ENCODE data around the gene CINP. TPM values are rescaled to one million over a fixed set of nuclear protein-coding genes. Genes with fewer than 3 reads are reported as not detected.

The CINP gene
- total and polyA plus RNA-seq, 2 experiments from 2014 or later: 54.0 to 63.1 TPM

- 0 out of 2 replicates have a peak, but pooled peaks cover 3% of the 10 kb centered on the region for H3K36me3 ChIP-seq (ENCODE audit: insufficient read depth)
- H3K4me1 ChIP-seq (ENCODE audit: insufficient read depth): no peaks in the 10 kb centered on the region
- ATAC-seq (no peak), DNase-seq (ENCODE audit: low spot score) (no peak)
- Mint-ChIP-seq H3K36me3 (ENCODE audit: low read depth) (no peaks in the 10 kb centered on the region), H3K4me3 (no peak overlapping the region), H3K27ac (no peak overlapping the region), H3K27me3 (ENCODE audit: insufficient read depth, low read depth, poor library complexity) (peaks cover 4% of the 10 kb centered on the region), H3K9me3 (no peaks in the 10 kb centered on the region), H3K4me1 (peaks cover 5% of the 10 kb centered on the region; the same call in 2 of the 3 replicates)
- H2AFZ ChIP-seq: no peak overlapping the region
- no peaks in the 10 kb centered on the region for H3K27me3 ChIP-seq (ENCODE audit: insufficient read depth)
- H3K4me2 ChIP-seq: no peak overlapping the region
- TF ChIP-seq POLR2AphosphoS5 (IDR thresholded peaks at IDR 0.05; ENCODE audit: low read depth): no peak
- no peak for TF ChIP-seq NANOG (IDR thresholded peaks at IDR 0.05; ENCODE audit: borderline replicate concordance)
- no peak for TF ChIP-seq ZNF331 (CRISPR knock-in tag; IDR thresholded peaks at IDR 0.05; ENCODE audit: low read depth)
- no peak for TF ChIP-seq EZH2phosphoT487 (IDR thresholded peaks at IDR 0.05; ENCODE audit: unreplicated experiment)
- TF ChIP-seq, protein P1, sequence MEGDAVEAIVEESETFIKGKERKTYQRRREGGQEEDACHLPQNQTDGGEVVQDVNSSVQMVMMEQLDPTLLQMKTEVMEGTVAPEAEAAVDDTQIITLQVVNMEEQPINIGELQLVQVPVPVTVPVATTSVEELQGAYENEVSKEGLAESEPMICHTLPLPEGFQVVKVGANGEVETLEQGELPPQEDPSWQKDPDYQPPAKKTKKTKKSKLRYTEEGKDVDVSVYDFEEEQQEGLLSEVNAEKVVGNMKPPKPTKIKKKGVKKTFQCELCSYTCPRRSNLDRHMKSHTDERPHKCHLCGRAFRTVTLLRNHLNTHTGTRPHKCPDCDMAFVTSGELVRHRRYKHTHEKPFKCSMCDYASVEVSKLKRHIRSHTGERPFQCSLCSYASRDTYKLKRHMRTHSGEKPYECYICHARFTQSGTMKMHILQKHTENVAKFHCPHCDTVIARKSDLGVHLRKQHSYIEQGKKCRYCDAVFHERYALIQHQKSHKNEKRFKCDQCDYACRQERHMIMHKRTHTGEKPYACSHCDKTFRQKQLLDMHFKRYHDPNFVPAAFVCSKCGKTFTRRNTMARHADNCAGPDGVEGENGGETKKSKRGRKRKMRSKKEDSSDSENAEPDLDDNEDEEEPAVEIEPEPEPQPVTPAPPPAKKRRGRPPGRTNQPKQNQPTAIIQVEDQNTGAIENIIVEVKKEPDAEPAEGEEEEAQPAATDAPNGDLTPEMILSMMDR (conservative IDR thresholded peaks at IDR 0.05; ENCODE audit: low read depth in 2 of 2): no peak
- TF ChIP-seq STAT1 (IDR thresholded peaks at IDR 0.05; ENCODE audit: unreplicated experiment): no peak
- TF ChIP-seq REST (IDR thresholded peaks at IDR 0.05; ENCODE audit: unreplicated experiment): no peak
- no peak for TF ChIP-seq JUNB (IDR thresholded peaks at IDR 0.05; ENCODE audit: unreplicated experiment)
- H3K4me3 ChIP-seq: no peak overlapping the region
- H3K9me2 ChIP-seq (ENCODE audit: insufficient read depth): no peaks in the 10 kb centered on the region
- H3K79me2 ChIP-seq (replicated peaks; ENCODE audit: insufficient read depth): 0 out of 2 replicates have a peak, but pooled peaks cover 15% of the 10 kb centered on the region
- no peak overlapping the region for H3K27ac ChIP-seq (ENCODE audit: low read depth)
- H3F3A ChIP-seq (replicated peaks; ENCODE audit: low read depth): no peaks in the 10 kb centered on the region
- H4K20me1 ChIP-seq (replicated peaks; ENCODE audit: insufficient read depth): peaks cover 5% of the 10 kb centered on the region; the same call in 1 of the 2 replicates
Observed at GRCh38 chr14:102373110-102373509, 10.4 kb upstream of the CINP start.

- H3F3A ChIP-seq (replicated peaks; ENCODE audit: low read depth): no peaks in the 10 kb centered on the region
- no peak overlapping the region for H3K4me3 ChIP-seq
- H3K4me1 ChIP-seq (ENCODE audit: insufficient read depth): no peaks in the 10 kb centered on the region
- Mint-ChIP-seq H3K4me3 (no peak overlapping the region), H3K36me3 (ENCODE audit: low read depth) (no peaks in the 10 kb centered on the region), H3K4me1 (peaks cover 5% of the 10 kb centered on the region; the same call in 2 of the 3 replicates), H3K9me3 (no peaks in the 10 kb centered on the region), H3K27me3 (ENCODE audit: insufficient read depth, low read depth, poor library complexity) (peaks cover 4% of the 10 kb centered on the region), H3K27ac (no peak overlapping the region)
- 0 out of 2 replicates have a peak overlapping the region, but pooled peaks have one; percentile 13 for H3K27ac ChIP-seq (ENCODE audit: low read depth)
- no peaks in the 10 kb centered on the region for H3K27me3 ChIP-seq (ENCODE audit: insufficient read depth)
- H2AFZ ChIP-seq: no peak overlapping the region
- H3K36me3 ChIP-seq (ENCODE audit: insufficient read depth): no peaks in the 10 kb centered on the region
- no peak overlapping the region for H3K4me2 ChIP-seq
- DNase-seq (ENCODE audit: low spot score) (no peak), ATAC-seq (no peak)
- peaks cover 5% of the 10 kb centered on the region; the same call in 1 of the 2 replicates for H4K20me1 ChIP-seq (replicated peaks; ENCODE audit: insufficient read depth)
- H3K79me2 ChIP-seq (replicated peaks; ENCODE audit: insufficient read depth): peaks cover 27% of the 10 kb centered on the region; the same call in 1 of the 2 replicates
- no peaks in the 10 kb centered on the region for H3K9me2 ChIP-seq (ENCODE audit: insufficient read depth)
- TF ChIP-seq POLR2AphosphoS5 (IDR thresholded peaks at IDR 0.05; ENCODE audit: low read depth): no peak
- TF ChIP-seq ETS1 (IDR thresholded peaks at IDR 0.05): no peak
- no peak for TF ChIP-seq JUNB (IDR thresholded peaks at IDR 0.05; ENCODE audit: unreplicated experiment)
- TF ChIP-seq, protein P1 (conservative IDR thresholded peaks at IDR 0.05; ENCODE audit: low read depth in 2 of 2): no peak
- no peak for TF ChIP-seq STAT1 (IDR thresholded peaks at IDR 0.05; ENCODE audit: unreplicated experiment)
Observed at GRCh38 chr14:102371361-102371760, 8.7 kb upstream of the CINP start.
